ENCODE results near the gene PIGT.

PIGT gene

DNA sequence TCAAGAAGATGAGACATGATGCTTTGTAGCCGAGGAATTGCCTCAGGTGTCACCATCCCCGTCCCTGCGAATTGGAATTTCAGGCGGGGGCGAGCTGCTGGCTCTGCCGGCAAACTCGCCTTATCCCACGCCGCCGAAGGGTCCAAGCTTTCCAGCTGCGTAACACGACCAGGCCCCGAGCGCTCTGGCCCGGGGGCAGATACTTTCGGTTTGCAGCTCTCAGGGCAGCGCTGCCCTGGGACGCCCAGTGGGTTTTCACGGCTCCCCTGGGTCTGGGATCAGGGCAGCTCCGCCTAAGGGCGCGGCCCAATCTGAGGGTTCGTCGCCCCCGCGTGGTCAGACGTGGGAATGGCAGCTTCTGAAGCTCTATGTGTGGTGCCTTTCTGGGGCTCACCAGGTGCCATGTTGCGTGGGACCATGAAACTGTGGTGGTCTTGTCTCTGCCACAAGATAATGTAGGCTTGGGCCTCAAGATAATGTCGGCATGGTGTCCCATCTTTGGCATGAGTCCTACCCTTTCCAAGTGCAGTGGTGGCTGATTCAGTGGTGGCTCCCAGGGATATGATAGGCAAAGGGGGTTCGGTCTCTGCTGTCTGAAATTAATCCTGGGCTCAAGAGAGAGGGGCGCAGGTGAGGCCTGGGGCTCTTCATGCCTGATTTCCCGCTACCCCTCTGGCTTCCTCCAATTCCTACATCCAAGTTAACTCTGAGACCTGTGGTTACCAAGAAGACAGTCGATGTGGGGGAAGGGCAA lies 21.0 kb downstream of the PIGT start:
- peak; percentile 98 for ATAC-seq (ENCODE audit: insufficient read depth, low read depth)
- Histone ChIP-seq H3K79me2 (ENCODE audit: insufficient read depth, low read length) (no peaks in the 10 kb centered on the region), H4K20me1 (ENCODE audit: insufficient read depth, low read length) (no peaks in the 10 kb centered on the region), H3K27me3 (ENCODE audit: insufficient read depth, low read length, poor library complexity) (no peaks in the 10 kb centered on the region), H3K4me2 (ENCODE audit: insufficient read depth, low read length) (peak overlapping the region; percentile 79), H3K4me3 (ENCODE audit: low read depth in 1 of 2, low read length in 2 of 2) (peak overlapping the region; percentile 11 to 57; a peak in 3 of 4 replicates), H3K9me3 (ENCODE audit: insufficient read depth, low read length, severe bottlenecking) (no peaks in the 10 kb centered on the region), H3K4me1 (ENCODE audit: insufficient read depth, low read length) (peaks cover 19% of the 10 kb centered on the region), H2AFZ (ENCODE audit: low read depth, low read length) (peak overlapping the region; percentile 81), H3K9ac (ENCODE audit: low read depth, low read length) (peak overlapping the region; percentile 55), H3K27ac (ENCODE audit: low read length) (no peak overlapping the region; the same call in 1 of the 2 replicates), H3K36me3 (ENCODE audit: insufficient read depth, low read length) (no peaks in the 10 kb centered on the region)
- peak; percentile 89 for DNase-seq
- no peak for TF ChIP-seq EZH2 (IDR thresholded peaks at IDR 0.05; ENCODE audit: borderline replicate concordance, low read depth, low read length, severe bottlenecking)
- TF ChIP-seq, protein P1, sequence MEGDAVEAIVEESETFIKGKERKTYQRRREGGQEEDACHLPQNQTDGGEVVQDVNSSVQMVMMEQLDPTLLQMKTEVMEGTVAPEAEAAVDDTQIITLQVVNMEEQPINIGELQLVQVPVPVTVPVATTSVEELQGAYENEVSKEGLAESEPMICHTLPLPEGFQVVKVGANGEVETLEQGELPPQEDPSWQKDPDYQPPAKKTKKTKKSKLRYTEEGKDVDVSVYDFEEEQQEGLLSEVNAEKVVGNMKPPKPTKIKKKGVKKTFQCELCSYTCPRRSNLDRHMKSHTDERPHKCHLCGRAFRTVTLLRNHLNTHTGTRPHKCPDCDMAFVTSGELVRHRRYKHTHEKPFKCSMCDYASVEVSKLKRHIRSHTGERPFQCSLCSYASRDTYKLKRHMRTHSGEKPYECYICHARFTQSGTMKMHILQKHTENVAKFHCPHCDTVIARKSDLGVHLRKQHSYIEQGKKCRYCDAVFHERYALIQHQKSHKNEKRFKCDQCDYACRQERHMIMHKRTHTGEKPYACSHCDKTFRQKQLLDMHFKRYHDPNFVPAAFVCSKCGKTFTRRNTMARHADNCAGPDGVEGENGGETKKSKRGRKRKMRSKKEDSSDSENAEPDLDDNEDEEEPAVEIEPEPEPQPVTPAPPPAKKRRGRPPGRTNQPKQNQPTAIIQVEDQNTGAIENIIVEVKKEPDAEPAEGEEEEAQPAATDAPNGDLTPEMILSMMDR (IDR thresholded peaks at IDR 0.05; ENCODE audit: borderline replicate concordance, extremely low read depth, low read length, poor library complexity, severe bottlenecking) = peak; percentile 98

DNA sequence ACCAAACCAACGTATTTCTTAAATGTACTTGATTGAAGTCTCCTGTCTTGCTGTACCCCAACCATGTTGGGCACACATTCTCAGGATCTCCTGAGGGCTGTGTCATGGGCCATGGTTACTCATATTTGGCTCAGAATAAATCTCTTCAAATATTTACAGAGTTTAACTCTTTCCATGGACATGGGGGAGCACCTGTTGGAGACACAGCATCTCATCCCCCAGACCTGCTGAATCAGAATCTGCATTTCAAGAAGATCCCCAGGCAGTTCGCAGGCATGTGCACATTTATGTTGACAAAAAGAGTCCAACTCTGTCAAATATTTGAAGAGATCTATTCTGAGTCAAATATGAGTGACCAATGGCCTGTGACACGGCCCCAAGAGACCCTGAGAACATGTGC lies 24.5 kb downstream of the PIGT start:
- Histone ChIP-seq H3K36me3 (ENCODE audit: insufficient read depth, low read length) (no peaks in the 10 kb centered on the region), H2AFZ (ENCODE audit: low read depth, low read length) (no peak overlapping the region), H3K4me3 (ENCODE audit: low read depth in 1 of 2, low read length in 2 of 2) (no peak overlapping the region), H3K9ac (ENCODE audit: low read depth, low read length) (no peak overlapping the region), H3K4me2 (ENCODE audit: insufficient read depth, low read length) (no peak overlapping the region), H3K27ac (ENCODE audit: low read length) (no peak overlapping the region), H4K20me1 (ENCODE audit: insufficient read depth, low read length) (no peaks in the 10 kb centered on the region), H3K9me3 (ENCODE audit: insufficient read depth, low read length, severe bottlenecking) (no peaks in the 10 kb centered on the region), H3K79me2 (ENCODE audit: insufficient read depth, low read length) (no peaks in the 10 kb centered on the region), H3K4me1 (ENCODE audit: insufficient read depth, low read length) (peaks cover 23% of the 10 kb centered on the region), H3K27me3 (ENCODE audit: insufficient read depth, low read length, poor library complexity) (no peaks in the 10 kb centered on the region)
- DNase-seq (no peak), ATAC-seq (ENCODE audit: insufficient read depth, low read depth) (no peak)
- TF ChIP-seq, protein P1 (IDR thresholded peaks at IDR 0.05; ENCODE audit: borderline replicate concordance, extremely low read depth, low read length, poor library complexity, severe bottlenecking) = no peak
- no peak for TF ChIP-seq EZH2 (IDR thresholded peaks at IDR 0.05; ENCODE audit: borderline replicate concordance, low read depth, low read length, severe bottlenecking)

DNA sequence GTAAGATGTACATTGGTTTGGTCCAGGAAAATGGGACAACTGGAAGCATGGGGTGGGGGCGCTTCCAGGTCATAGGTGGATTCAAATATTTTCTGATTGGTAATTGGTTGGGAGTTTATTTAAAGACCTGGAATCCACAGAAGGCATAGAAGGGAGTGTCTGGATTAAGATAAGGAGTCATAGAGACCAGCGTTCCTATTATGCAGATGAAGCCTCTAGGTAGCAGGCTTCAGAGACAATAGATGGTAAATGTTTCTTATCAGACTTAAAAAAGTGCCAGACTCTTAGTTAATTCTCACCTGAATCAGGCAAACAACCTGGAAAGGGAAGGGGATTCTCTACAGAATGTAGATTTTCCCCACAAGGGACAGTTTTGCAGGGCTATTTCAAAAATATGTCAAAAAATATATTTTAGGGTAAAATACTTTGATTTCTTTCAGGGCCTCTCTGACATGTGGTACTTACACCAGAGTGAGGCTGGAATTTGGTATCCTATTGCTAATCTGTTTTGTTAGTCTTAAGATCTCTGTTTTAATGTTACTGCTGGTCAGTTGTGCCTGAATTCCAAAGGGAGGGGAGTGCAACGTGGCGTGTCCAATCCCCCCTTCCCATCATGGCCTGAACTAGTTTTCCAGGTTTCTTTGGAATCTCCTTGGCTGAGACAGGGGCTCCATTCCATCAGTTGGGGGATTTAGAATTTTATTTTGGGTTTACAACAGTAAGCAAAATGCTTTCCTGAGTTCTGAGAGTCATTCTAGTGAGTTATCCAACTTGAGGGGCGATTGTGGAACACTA lies 25.1 kb downstream of the PIGT start:
- no peaks in the 10 kb centered on the region for H3K79me2 ChIP-seq (ENCODE audit: insufficient read depth, low read length)
- ATAC-seq (ENCODE audit: insufficient read depth, low read depth) (no peak), DNase-seq (no peak)
- TF ChIP-seq EZH2 (IDR thresholded peaks at IDR 0.05; ENCODE audit: borderline replicate concordance, low read depth, low read length, severe bottlenecking) = no peak
- TF ChIP-seq, protein P1 (IDR thresholded peaks at IDR 0.05; ENCODE audit: borderline replicate concordance, extremely low read depth, low read length, poor library complexity, severe bottlenecking) = no peak
- no peak overlapping the region for H3K4me3 ChIP-seq (ENCODE audit: low read depth in 1 of 2, low read length in 2 of 2)
- H3K9ac ChIP-seq (ENCODE audit: low read depth, low read length) = no peak overlapping the region
- no peaks in the 10 kb centered on the region for H3K27me3 ChIP-seq (ENCODE audit: insufficient read depth, low read length, poor library complexity)
- no peak overlapping the region for H3K4me2 ChIP-seq (ENCODE audit: insufficient read depth, low read length)
- no peaks in the 10 kb centered on the region for H3K9me3 ChIP-seq (ENCODE audit: insufficient read depth, low read length, severe bottlenecking)
- no peak overlapping the region for H3K27ac ChIP-seq (ENCODE audit: low read length)
- no peaks in the 10 kb centered on the region for H4K20me1 ChIP-seq (ENCODE audit: insufficient read depth, low read length)
- no peaks in the 10 kb centered on the region for H3K36me3 ChIP-seq (ENCODE audit: insufficient read depth, low read length)
- H3K4me1 ChIP-seq (ENCODE audit: insufficient read depth, low read length) = peaks cover 23% of the 10 kb centered on the region
- H2AFZ ChIP-seq (ENCODE audit: low read depth, low read length) = no peak overlapping the region

Data from DND-41 (cell line).